CD4-positive, alpha-beta T cell treated with Interferon gamma for 1 hour (primary cell): Measurements from ENCODE around the gene ITPR2.
"Not testable (repeated sequence)": the region's sequence is repeated elsewhere in the genome, so short reads cannot be mapped to it uniquely, and the experiment has no call there.

Source experiments
- DNase-seq: peaks from one replicate; pipeline ENCODE4 v3.0.0-alpha.2; 2020

ITPR2 gene

GRCh38 chr12:26832822-26833742 is at the start of gene ITPR2:
TSS of gene ITPR2 (minus strand) at chr12:26833194. CDS start at chr12:26832781, 413 bp downstream.
- peak; percentile 91 for DNase-seq

GRCh38 chr12:26880625-26881024 is 47.6 kb upstream of the ITPR2 start:
- DNase-seq, result no peak

- peak; percentile 7 for DNase-seq
Observed at GRCh38 chr12:26878661-26879119, 45.7 kb upstream of the ITPR2 start.

- peak; percentile 21 for DNase-seq
Observed at GRCh38 chr12:26874501-26875296, 41.7 kb upstream of the ITPR2 start.

- no peak for DNase-seq
Observed at GRCh38 chr12:26872625-26873024, 39.6 kb upstream of the ITPR2 start.

GRCh38 chr12:26871985-26872384 is 39.0 kb upstream of the ITPR2 start:
- DNase-seq, result no peak

GRCh38 chr12:26870491-26871419 is 37.8 kb upstream of the ITPR2 start:
- DNase-seq, result no peak

- no peak for DNase-seq
Observed at GRCh38 chr12:26869908-26870459, 37.0 kb upstream of the ITPR2 start.

- DNase-seq, result no peak
Observed at GRCh38 chr12:26869104-26869494, 36.1 kb upstream of the ITPR2 start.

- no peak for DNase-seq
Observed at GRCh38 chr12:26868447-26869103, 35.6 kb upstream of the ITPR2 start.

GRCh38 chr12:26867080-26867479 is 34.1 kb upstream of the ITPR2 start:
- no peak for DNase-seq

GRCh38 chr12:26863515-26863914 is 30.5 kb upstream of the ITPR2 start:
- no peak for DNase-seq

GRCh38 chr12:26862787-26863186 is 29.8 kb upstream of the ITPR2 start:
- DNase-seq, result not testable (repeated sequence)

- DNase-seq, result no peak
Observed at GRCh38 chr12:26861690-26862089, 28.7 kb upstream of the ITPR2 start.

- DNase-seq, result no peak
Observed at GRCh38 chr12:26857465-26858176, 24.6 kb upstream of the ITPR2 start.

- DNase-seq, result no peak
Observed at GRCh38 chr12:26855337-26855736, 22.3 kb upstream of the ITPR2 start.

GRCh38 chr12:26854031-26854390 is 21.0 kb upstream of the ITPR2 start:
- no peak for DNase-seq

GRCh38 chr12:26853303-26854030 is 20.5 kb upstream of the ITPR2 start:
- DNase-seq, result peak; percentile 68

GRCh38 chr12:26851031-26851809 is 18.2 kb upstream of the ITPR2 start:
- DNase-seq, result no peak
